Omental fat pad (tissue), 4 donors: ENCODE results near the gene KLF11. TPM values are rescaled to one million over a fixed set of nuclear protein-coding genes. Genes with fewer than 3 reads are reported as not detected.
"Not testable (repeated sequence)": the region's sequence is repeated elsewhere in the genome, so short reads cannot be mapped to it uniquely, and the experiment has no call there.

ENCODE experiments used
- ATAC-seq: fragments of 150-250 bp; one replicate; pipeline ENCODE4 v1.9.1; 2016; ENCODE audit warnings: mild to moderate bottlenecking, moderate library complexity; ENCODE audit not compliant: low FRiP score
- DNase-seq: peaks from one replicate; pipeline ENCODE4 v3.0.0-alpha.2; 2019; ENCODE audit warnings: low spot score
- CTCF ChIP-seq, 3 donors: fragments of 450-650 bp; IDR thresholded peaks; one replicate each; pipeline ENCODE4 v1.5.1; 2016 to 2017; ENCODE audit warnings: antibody characterized with exemption in 3 of 3, mild to moderate bottlenecking in 3 of 3, moderate library complexity in 2 of 3
- total RNA-seq, 4 donors: library from RNA; depleted of rRNA; stranded (reverse); fragments of >200 nt; gene quantifications; one replicate each; pipeline ENCODE4 v1.1.0, GENCODE V29; 2016

KLF11 gene
- total RNA-seq, 4 donors from 2014 or later, result 35.8 to 63.6 (median 37.3) TPM

- DNase-seq (no peak), ATAC-seq (no peak)
- no peak for TF ChIP-seq CTCF (IDR thresholded peaks at IDR 0.05)
Observed at GRCh38 chr2:10086950-10087349, 43.6 kb downstream of the KLF11 start.

GRCh38 chr2:10087360-10087759, 44.0 kb downstream of the KLF11 start:
- no peak for TF ChIP-seq CTCF (IDR thresholded peaks at IDR 0.05)
- DNase-seq, result no peak
- ATAC-seq, result no peak

GRCh38 chr2:10089565-10090190, 46.3 kb downstream of the KLF11 start:
- no peak for TF ChIP-seq CTCF (IDR thresholded peaks at IDR 0.05)
- no peak for ATAC-seq
- DNase-seq, result no peak

- ATAC-seq (no peak), DNase-seq (no peak)
- no peak for TF ChIP-seq CTCF (IDR thresholded peaks at IDR 0.05)
Observed at GRCh38 chr2:10091182-10091888, 48.0 kb downstream of the KLF11 start.

- DNase-seq, ATAC-seq: not testable (repeated sequence)
Observed at GRCh38 chr2:10091889-10092244, 48.5 kb downstream of the KLF11 start.

- TF ChIP-seq CTCF (IDR thresholded peaks at IDR 0.05), result no peak
- ATAC-seq, result no peak
- no peak for DNase-seq
Observed at GRCh38 chr2:10094271-10094814, 51.0 kb downstream of the KLF11 start.

- no peak for DNase-seq
- TF ChIP-seq CTCF (IDR thresholded peaks at IDR 0.05), result no peak
- ATAC-seq, result no peak
Observed at GRCh38 chr2:10095175-10095574, 51.8 kb downstream of the KLF11 start.
